GM21619 (cell line): ENCODE results near the gene PTPMT1.
"Not testable (repeated sequence)": the region's sequence is repeated elsewhere in the genome, so short reads cannot be mapped to it uniquely, and the experiment has no call there.

Source experiments
- ATAC-seq: cut with Tn5 transposase; IDR thresholded peaks from one replicate; pipeline ENCODE4 v1.9.1; 2021; ENCODE audit not compliant: unreplicated experiment

PTPMT1 gene, protein sequence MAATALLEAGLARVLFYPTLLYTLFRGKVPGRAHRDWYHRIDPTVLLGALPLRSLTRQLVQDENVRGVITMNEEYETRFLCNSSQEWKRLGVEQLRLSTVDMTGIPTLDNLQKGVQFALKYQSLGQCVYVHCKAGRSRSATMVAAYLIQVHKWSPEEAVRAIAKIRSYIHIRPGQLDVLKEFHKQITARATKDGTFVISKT

DNA sequence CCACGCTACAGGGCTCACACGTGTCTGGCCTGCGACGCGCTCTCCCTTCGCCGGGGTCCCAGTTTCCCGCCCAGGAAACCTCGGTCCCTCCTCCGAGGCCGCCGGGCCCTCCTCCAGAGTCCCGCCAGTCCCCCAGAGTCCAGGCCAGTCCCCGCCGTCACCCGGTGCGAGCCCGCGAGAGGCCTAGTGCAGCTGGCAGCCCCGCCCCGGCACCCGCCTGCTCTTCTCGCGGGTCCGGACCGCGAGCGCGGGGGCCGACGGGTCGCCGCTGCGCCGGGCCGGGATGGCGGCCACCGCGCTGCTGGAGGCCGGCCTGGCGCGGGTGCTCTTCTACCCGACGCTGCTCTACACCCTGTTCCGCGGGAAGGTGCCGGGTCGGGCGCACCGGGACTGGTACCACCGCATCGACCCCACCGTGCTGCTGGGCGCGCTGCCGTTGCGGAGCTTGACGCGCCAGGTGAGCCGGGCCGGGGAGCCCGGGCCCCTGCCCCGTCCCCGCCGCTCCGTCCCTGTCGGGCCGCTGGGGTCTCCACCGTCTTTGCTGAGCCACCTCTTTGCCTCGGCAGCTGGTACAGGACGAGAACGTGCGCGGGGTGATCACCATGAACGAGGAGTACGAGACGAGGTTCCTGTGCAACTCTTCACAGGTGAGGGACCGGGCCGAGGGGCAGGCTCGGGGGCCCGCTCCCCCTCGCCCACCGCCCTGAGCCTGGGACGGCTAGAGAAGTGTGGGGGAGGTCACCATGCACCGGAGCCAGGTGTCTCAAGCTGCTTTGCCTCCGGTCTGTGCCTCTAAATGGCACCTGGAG is at the start of gene PTPMT1:
TSS of gene PTPMT1 (plus strand) at position 260 of the 809 bp plus-strand sequence. CDS start at position 284, 24 bp downstream.
- peak; percentile 95 for ATAC-seq

DNA sequence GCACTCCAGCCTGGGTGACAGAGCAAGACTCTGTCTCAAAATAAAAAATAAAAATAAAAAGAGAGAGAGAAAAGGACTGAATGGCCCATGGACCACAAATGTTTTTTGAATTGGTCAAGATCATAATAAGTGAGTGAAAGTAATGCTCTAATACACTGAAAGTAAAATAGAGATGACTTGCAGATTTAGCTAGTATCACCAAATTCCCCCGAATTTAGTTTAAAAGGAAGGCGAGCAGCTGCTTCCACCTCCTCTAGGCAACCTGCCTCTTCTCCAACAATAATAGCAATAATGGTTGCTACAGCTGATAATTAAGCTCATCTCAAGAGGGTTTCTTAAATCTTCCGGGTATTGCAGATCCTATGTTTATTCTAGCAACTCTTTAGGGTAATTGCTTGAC is 49.2 kb upstream of the PTPMT1 start:
- ATAC-seq: no peak

DNA sequence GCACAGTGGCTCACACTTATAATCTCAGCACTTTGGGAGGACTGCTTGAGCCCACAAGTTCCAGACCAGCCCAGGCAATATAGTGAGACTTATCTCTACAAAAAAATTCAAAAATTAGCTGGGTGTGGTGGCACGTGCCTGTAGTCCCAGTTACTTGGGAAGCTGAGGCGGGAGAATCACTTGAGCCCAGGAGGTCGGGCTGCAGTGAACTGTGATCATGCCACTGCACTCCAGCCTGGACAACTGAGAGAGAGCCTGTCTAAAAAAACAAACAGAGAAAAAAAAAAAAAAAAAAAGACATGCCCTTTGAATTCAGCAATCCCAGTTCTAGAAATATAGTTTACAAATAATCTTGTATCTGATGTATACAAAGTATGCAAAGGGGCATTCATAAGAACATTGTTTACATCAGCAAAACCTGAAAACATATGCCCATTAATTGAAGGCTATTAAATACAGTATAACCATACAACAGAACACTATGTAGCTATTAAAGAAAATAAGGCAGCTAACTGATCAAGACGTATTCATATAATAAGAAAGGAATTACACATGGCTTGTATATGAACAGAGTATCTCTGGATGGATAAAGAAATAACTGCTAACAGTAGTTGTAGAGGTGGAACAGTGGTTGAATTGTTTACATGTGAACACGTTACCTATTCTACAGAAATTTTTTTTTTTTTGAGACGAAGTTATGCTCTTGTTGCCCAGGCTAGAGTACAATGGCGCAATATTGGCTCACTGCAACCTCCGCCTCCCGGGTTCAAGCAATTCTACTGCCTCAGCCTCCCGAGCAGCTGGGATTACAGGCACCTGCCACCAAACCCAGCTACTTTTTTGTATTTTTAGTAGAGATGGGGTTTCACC is 48.2 kb upstream of the PTPMT1 start:
- no peak for ATAC-seq

DNA sequence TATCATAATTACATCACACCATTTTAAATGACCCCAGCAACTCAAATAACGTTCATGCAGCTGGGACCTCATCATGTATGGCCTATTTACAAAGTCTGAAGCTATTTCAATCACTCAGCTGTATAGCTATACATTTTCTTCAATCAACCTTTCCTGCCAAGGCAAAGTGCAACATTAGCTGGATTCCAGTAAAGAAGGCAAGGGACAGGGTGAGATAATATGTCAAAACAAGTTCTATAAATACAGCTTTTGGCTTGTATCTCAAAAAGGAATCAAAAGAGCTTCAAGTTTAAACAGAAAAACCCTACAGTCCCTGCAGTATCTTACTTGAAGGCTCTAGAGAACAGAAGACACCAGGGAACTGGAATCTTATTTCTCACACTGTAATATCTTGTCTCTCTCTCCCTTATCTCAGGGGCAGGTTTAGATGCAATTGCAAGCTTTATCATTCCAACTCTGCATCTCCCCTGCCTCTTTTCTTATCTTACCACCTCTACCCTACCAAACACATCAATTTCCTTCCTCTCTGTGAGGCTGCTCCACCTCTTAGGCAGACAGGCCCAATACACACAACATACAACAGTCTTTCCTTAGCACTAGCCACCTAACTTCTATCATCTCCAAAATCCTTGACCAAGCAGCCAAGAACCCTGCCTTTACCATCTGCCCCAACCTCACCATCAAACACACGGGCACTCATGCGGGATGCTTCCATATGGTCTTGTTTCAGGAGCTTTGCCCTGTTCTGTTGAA is 47.0 kb upstream of the PTPMT1 start:
- no peak for ATAC-seq

DNA sequence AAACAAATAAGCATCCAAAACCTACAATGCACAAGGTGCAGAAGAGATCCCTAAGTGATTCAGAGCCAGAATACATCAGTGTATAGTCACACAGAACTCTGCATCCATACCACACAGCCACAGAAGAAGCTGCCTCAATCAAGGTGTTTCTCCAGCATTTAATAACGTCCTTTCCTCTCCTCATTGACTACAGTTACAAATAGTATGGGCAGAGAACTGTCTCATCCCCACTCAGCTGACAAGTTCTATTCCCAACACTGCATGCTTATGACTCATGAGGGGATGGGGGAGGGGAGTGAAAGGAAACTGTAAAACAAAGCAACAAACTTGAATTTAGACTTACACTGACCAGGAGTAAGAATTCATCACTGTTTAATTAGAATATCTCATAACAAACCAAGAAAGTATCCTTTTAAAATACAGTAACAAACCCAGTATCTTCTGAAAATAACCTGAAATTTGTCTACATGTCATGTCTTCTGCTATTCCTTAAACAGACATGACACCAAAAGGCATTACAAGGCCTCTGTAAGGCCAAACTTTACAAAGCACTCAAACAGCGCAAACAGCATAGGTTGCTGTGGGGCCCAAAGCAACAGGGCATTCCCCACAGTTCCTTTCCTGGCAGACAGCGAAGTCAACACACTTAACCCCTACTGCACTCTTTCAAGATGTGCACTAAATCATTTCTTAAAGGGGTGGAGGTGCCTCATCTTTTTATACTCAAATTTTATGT is 41.7 kb upstream of the PTPMT1 start:
- peak; percentile 51 for ATAC-seq

DNA sequence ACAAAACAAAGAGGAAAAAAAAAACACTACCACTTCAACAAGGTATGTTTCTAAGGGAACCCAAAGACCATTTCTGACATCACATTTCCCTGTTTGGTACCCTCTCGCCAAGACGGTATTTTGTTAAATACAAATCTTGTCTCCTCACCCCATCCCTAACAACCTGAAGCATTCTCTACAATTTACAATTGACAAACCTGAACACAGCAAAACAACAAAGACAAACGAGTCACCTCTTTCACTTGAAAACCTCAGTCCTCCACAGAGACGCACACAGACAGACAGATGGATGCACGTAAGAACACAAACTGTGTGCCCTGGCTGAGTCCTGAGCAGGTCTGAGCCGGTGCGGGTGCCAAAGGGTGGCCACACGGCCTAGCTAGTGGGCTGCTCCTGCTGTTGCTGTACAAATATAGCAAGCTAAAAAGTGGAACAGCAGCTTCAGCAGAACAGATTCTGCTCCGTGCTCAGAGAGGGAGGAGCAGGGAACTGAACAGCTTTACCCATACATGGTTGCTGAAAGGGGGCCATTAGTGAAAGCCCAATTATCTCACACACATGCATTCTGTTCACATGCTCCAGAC is 41.0 kb upstream of the PTPMT1 start:
- ATAC-seq: no peak

DNA sequence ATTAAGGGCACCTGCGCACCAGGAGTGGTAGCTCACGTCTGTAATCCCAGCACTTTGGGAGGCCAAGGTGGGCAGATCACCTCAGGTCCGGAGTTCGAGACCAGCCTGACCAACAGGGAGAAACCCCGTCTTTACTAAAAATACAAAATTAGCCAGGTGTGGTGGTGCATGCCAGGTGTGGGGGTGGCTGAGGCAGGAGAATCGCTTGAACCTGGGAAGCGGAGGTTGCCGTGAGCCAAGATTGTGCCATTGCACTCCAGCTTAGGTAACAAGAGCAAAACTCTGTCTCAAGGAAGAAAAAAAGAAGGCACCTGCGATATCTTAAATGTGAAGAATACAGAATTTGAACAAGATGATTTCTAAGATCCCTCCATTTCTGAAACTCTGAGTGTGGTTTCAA is 39.4 kb upstream of the PTPMT1 start:
- ATAC-seq: not testable (repeated sequence)

DNA sequence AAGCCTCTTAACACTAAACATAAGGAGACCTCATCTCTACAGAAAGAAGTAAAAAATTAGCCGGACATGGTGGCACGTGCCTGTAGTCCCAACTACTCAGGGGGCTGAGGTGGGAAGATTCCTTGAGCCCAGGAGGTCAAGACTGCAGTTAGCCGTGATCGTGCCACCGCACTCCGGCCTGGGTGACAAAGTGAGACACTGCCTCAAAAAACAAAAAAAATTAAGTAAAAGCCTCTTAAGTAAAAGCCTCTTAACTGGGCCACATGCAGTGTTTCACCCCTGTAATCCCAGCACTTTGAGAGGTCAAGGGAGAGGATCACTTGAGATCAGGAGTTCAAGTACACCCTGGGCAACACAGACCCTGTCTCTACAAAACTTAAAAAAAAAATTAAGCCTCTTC is 38.2 kb upstream of the PTPMT1 start:
- no peak for ATAC-seq

DNA sequence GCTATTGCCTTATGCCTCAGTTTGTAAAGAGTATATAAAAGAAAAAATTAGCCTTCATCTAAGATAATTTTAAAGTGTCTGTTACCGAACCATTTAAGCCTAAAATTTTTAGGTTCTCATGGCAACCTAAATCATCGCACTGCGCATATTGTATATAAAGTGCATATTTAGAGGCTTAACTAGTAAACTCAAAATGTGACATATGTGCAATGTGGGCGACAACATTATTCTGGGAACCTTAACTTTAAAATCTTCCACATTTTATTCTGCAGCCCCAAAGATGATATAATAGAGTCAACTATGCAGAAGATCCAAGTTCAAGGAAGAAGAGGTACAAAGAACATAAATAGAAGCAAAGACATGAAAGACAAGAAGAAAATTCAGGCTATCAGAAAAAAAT is 35.4 kb upstream of the PTPMT1 start:
- no peak for ATAC-seq

DNA sequence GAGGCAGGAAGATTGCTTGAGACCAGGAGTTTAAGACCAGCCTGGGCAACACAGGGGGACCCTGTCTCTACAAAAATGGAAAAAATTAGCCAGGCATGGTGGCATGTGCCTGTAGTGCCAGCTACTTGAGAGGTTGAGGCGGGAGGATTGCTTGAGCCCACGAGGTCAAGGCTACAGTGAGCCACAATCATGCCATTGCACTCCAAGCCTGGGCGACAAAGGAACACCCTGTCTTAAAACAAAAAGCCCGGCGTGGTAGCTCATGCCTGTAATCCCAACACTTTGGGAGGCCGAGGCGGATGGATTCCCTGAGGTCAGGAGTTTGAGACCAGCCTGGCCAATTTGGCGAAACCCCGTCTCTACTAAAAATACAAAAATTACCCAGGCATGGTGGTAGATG is 34.7 kb upstream of the PTPMT1 start:
- ATAC-seq: not testable (repeated sequence)

DNA sequence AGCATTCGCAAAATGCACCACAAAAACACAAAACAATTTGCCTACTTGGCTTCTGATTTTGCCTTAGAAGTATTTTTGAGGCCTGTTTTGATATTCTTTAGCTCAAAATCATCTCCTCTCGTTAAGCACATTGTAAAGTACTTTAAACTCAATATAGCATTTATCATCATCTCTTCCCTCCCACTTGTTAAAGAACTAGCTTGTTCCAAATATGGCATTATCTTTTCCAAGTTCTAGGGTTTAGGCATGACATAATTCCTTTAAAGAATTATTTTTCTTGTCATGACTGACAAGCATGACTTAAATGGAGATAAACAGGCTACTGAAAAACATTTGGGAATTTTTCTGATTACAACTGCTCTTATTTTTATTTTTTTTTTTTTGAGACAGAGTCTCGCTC is 33.7 kb upstream of the PTPMT1 start:
- no peak for ATAC-seq

DNA sequence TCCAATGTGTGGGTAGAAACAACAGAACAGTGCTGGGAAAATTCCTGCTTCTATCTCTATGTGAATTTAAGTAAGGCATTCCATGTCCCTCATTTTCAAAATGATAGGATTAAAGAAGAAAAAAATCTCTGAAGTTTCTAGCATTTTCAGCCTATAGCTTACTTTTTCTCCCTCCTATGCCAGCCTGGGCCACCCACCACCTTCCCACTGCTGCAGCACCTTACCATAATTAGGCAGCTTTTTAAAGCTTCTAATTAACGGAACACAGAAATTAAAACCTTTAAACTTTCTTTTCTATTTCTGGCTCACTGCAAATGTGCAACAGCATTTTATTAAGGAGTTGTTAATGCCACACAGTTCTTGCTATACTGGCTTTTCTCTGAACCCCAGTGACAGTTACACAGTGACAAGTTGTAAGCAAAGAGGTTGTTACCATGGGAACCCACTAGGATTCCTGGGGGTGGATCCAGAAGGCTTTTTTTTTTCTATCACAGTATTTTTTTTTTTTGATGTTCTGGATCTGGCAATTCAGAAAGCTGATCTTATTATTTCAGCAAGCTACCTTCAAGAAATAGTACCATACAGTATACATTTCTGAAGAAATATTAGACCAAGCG is 32.7 kb upstream of the PTPMT1 start:
- ATAC-seq: no peak

DNA sequence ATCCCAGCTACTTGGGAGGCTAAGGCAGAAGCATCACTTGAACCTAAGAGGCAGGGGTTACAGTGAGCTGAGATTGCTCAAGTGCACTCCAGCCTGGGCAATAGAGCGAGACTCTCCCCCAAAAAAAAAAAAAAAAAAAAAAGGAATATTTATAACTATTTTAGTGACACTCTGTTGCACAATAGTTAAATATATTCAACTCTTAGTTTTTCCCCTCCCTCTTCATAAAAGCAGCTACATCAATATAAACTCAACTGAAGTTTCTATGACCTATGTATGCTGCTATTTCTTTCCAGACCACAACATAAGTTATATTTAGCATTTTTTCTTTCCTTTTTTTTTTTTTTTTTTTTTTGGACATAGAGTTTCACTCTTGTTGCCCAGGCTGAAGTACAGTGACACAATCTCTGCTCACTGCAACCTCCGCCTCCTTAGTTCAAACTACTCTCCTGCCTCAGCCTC is 31.7 kb upstream of the PTPMT1 start:
- ATAC-seq: no peak

DNA sequence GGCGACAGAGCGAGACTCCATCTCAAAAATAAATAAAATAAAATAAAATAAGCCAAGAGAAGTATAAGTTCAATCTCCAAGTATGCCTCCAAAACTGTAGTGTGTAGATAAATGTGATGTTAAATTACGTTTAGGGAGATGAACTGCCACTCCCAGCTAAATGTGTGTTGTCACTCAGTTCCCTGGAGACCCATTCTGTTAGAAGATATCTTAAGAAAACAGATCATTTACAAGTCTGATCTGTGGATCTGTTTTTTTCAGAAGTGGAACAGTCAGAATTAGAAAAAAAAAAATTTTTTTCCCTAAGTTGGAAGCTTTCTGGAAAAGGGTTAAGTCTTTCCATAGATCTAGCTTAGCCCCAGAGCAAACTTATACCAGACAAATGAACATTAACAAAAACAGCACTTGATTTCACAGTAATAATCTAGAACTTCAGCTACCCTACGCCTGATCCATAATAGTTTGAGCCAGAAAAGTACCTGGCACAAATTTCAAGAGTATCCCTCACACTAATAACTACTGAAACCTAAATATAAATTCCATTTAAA is 30.6 kb upstream of the PTPMT1 start:
- ATAC-seq: no peak

DNA sequence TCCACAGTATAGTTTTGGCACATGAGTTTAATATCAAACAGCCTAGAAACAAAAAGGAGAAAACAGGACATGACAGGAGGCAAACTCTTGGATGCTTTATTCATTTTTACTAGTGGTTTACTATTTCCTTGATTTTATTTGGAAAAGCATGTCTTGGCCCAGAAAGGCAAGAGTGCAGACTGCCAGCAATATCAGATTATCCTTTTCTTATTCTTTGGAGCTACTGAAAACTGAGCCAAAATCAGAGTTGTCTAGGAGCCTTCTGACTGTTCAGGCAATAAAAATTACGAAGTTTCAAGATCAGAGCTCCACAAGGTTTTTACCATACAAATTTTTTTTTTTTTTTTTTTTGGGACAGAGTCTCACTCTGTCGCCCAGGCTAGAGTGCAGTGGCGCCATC is 28.5 kb upstream of the PTPMT1 start:
- no peak for ATAC-seq

DNA sequence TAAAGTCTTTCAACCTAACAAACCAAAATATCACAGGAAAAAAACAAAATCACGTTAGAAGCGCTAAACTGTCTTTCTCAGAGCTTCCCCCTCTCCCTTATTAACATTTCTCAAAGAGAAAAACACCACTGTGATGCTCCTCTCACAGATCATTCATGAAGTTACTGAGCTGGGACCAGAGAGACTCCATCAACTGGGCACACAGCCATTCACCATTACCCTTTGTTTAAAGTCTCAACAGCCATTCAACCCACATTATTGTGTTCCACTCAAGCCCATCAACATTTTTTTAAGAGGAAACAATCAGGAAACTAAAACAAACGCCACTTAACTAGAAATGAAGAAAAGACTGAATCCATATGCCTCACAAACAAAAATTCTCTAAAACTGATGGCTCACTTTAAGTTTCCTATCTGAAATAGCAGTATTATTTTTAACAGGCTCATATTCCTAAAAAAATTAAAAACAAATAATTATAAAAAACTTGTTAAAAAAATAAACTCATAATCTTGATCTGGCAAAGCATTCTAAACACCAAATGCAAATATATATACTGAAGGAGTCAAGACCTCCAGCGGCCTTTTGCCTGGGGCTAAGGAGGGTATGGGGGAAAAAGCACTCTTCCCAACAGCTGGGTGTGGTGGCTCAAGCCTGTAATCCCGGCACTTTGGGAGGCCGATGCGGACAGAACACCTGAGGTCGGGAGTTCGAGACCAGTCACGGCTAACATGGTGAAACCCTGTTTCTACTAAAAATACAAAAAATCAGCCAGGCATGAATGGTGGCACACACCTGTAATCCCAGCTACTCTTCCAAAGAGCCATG is 26.4 kb upstream of the PTPMT1 start:
- ATAC-seq: no peak

DNA sequence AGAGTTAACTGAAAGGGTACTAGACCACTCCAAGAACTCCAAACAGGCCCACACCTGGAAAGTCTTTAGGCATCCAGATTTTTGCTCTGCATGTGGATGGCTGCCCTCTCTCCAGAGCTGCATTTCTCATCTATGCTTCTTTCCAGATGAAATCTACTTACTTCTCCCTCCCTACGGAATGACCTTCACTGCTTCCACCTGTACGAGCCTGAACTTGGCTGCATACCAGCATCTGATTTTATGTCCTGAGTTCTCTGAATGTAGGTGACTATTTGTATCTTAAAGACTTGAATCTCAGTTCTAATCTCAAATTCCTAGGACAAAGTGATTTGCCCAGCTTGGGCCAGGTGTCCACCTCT is 25.7 kb upstream of the PTPMT1 start:
- ATAC-seq: no peak

DNA sequence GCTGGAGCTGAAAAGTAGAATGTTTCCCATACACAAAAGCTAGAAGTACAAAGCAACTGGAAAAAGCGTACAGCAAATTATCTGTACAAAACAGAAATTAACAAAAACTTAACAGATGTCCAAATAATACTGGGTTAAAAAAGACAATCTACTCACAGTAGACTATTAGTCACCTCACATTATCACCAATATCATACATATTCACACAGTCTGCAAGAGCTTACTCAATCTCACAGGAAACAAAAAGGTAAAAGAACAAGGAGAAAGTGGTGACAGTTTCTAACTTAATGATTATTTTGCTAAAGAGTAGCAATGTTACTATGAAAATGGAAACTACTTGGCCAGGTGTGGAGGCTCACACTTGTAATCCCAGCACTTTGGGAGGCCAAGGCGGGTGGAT is 24.3 kb upstream of the PTPMT1 start:
- ATAC-seq: no peak
